Activated CD4-positive, alpha-beta T cell treated with anti-CD3 and anti-CD28 coated beads for 36 hours (primary cell): ENCODE measurements around the gene UNC79. TPM values are rescaled to one million over a fixed set of nuclear protein-coding genes. Genes with fewer than 3 reads are reported as not detected.

Source experiments
- ATAC-seq: fragments of 200-7000 bp; cut with Tn5 transposase; one replicate; pipeline ENCODE4 v1.10.0; 2021; ENCODE audit warnings: mild to moderate bottlenecking, moderate library complexity
- CTCF ChIA-PET: fragments of 350-600 bp; sonication (Branson Sonifier 250); formaldehyde crosslinking; loops from one replicate; lab custom pipeline; 2021; ENCODE audit warnings: antibody characterized with exemption; lab: Charles Lee
- POLR2A ChIA-PET: fragments of 350-600 bp; sonication (Branson Sonifier 250); formaldehyde crosslinking; loops from one replicate; lab custom pipeline; 2021; ENCODE audit warnings: antibody characterized with exemption, inconsistent platforms; lab: Charles Lee
- DNase-seq: peaks from one replicate; pipeline ENCODE4 v3.0.0-alpha.2; 2020
- H3K27ac Mint-ChIP-seq: one replicate; pipeline ENCODE4 v1.8.0; 2021; ENCODE audit warnings: mixed read lengths
- H3K27me3 Mint-ChIP-seq: one replicate; pipeline ENCODE4 v1.8.0; 2021; ENCODE audit warnings: mixed read lengths
- H3K36me3 Mint-ChIP-seq: one replicate; pipeline ENCODE4 v1.8.0; 2021; ENCODE audit warnings: low read depth, mixed read lengths
- H3K4me1 Mint-ChIP-seq: one replicate; pipeline ENCODE4 v1.8.0; 2021; ENCODE audit warnings: mixed read lengths
- H3K4me3 Mint-ChIP-seq: one replicate; pipeline ENCODE4 v1.8.0; 2021; ENCODE audit warnings: mild to moderate bottlenecking, moderate library complexity, mixed read lengths
- H3K9me3 Mint-ChIP-seq: one replicate; pipeline ENCODE4 v1.8.0; 2021; ENCODE audit warnings: low read depth, mixed read lengths
- intact Hi-C, 2 experiments: fragments of 100-400 bp; cut with DNase I in 1 of 2; cut with micrococcal nuclease in 1 of 2; formaldehyde crosslinking; loops; one replicate each; pipeline versions ENCODE4 v1.14.2 to v1.15.1; 2022 to 2024; cut with DNase I, micrococcal nuclease
- total RNA-seq, 2 experiments: library from RNA; stranded (reverse); gene quantifications; one replicate each; pipeline ENCODE4 v1.2.3, GENCODE V29; 2021

Gene UNC79
- total RNA-seq, 2 experiments from 2014 or later: 0.02 TPM; not detected in 1

DNA sequence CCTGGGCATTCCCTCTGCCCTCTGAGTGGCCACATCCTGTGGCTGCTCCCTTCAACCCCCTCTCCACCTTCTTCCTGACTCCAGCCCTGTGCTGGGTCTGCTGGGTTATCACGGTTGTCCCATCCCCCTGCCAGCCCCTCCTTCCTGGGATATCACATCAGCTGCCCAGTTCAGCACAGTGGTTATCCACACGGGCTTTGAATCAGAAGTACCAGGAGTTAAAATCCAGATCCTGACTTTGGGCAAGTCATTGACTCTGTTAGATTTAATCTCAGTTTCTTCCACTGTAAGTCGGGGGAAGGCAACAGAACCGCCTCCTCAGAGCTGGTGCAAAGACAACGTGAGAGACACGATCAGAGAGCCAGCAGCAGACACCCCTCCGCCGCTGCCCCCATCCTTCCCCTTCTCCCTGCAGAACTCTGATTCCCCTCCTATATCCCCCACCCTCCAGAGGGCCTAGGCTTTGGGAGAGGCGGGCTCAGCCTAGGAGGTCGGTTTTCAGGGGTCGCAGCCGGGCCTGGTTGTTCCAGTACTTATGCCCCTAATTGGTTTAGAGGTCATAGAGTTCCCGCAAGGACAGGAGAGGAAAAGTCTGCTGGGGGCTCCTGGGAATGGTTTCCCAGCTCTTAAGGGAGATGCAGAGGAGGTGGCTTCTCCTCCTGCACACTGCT is 315.0 kb downstream of the UNC79 start:
- ChIA-PET CTCF (no interaction called here), POLR2A (no interaction called here)
- no peak overlapping the region for H3K27ac Mint-ChIP-seq
- intact Hi-C loops: no loop called here
- H3K9me3 Mint-ChIP-seq: no peaks in the 10 kb centered on the region
- H3K4me1 Mint-ChIP-seq: no peaks in the 10 kb centered on the region
- no peaks in the 10 kb centered on the region for H3K27me3 Mint-ChIP-seq
- DNase-seq (no peak), ATAC-seq (no peak)
- no peaks in the 10 kb centered on the region for H3K36me3 Mint-ChIP-seq
- no peak overlapping the region for H3K4me3 Mint-ChIP-seq

DNA sequence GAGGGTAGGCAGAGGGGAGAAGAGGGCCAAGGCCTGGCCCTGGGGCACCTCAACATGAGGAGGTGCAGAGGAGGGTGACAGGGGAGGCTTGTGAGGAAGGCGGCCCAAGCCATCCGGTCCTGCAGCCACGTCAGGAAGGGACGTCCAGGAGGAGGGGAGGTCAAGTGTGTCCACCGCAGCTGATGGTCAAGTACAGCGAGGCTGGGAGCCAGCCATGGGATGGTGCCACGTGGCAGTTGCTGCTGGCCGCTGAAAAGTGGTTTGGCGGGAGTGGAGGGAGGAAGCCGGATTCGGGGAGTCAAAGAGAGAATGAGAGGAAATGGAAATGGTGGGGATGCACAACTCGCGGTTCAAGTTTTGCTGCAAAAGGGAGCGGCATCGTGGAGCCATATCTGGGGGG is 316.4 kb downstream of the UNC79 start:
- H3K4me3 Mint-ChIP-seq: no peak overlapping the region
- H3K36me3 Mint-ChIP-seq: no peaks in the 10 kb centered on the region
- POLR2A ChIA-PET: no interaction called here
- intact Hi-C loops: no loop called here
- CTCF ChIA-PET: no interaction called here
- H3K27me3 Mint-ChIP-seq: no peaks in the 10 kb centered on the region
- no peaks in the 10 kb centered on the region for H3K9me3 Mint-ChIP-seq
- no peak overlapping the region for H3K27ac Mint-ChIP-seq
- no peaks in the 10 kb centered on the region for H3K4me1 Mint-ChIP-seq
- ATAC-seq: no peak
- no peak for DNase-seq

DNA sequence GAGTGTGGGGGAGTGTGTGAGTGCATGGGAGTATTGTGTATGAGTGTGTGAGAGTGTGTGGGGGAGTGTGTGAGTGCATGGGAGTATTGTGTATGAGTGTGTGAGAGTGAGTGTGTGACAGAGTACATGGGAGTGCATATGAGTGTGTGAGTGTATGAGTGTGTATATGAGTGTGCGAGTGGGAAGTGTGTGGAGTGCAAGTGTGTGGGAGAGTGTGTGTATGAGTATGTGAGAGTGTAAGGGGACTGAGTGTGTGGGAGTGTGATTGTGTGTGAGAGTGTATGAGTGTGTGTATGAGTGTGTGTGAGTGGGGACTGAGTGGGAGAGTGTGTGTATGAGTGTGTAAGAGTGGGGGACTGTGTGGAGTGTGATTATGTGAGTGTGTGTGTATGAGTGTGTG is 316.8 kb downstream of the UNC79 start:
- no peak for ATAC-seq
- CTCF ChIA-PET: no interaction called here

DNA sequence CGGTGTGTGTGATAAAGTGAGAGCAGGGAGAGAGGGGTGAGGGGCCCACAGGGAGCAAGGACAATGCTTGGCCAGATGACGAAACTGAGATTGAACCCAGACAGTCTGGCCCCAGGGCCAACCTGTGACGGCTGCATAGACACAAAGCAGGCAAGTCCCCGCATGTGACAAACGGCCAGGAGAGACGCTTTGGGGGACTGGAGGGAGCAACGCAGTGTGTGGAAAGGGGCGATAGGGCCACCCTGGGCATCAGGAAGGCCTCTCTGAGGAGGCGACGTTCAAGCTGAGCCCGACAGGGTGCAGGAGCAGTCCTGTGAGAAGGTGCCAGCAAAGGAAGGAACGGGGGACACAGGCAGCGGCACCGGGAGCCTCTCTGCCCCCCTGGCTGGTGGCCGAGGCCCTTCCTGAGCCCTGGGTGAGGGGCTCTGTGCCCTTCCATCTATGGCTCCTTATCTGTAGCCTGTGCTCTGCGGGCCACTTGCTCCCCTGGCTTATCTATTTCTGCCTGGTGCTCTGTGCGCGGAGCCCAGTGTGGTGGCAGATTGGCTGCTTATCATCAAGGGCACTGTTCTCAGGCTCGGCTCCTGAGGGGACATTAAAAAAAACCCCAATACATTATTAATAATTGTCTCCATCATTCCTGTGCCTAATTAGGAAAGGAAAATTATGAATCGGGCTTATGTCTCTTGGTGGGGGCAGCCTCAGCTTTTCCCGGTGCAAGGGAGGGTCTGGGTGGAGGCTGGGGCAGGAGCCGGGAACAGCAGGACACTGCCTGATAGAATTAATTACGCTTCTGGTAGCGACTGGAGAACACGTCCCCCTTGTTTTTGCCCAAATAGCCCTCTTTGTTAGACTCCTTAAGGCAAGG is 317.7 kb downstream of the UNC79 start:
- Mint-ChIP-seq H3K27me3 (no peaks in the 10 kb centered on the region), H3K4me3 (no peak overlapping the region), H3K4me1 (no peaks in the 10 kb centered on the region), H3K9me3 (no peaks in the 10 kb centered on the region), H3K27ac (no peak overlapping the region), H3K36me3 (no peaks in the 10 kb centered on the region)
- CTCF ChIA-PET: no interaction called here
- intact Hi-C loops: no loop called here
- POLR2A ChIA-PET: no interaction called here
- no peak for ATAC-seq
- no peak for DNase-seq

More for the DNA sequence above, 316.8 kb downstream of the UNC79 start:
- POLR2A ChIA-PET: no interaction called here
- intact Hi-C loops: no loop called here
- DNase-seq: no peak
- H3K27ac Mint-ChIP-seq: no peak overlapping the region
- H3K4me1 Mint-ChIP-seq: no peaks in the 10 kb centered on the region
- H3K4me3 Mint-ChIP-seq: no peak overlapping the region
- H3K36me3 Mint-ChIP-seq: no peaks in the 10 kb centered on the region
- H3K27me3 Mint-ChIP-seq: no peaks in the 10 kb centered on the region
- H3K9me3 Mint-ChIP-seq: no peaks in the 10 kb centered on the region

DNA sequence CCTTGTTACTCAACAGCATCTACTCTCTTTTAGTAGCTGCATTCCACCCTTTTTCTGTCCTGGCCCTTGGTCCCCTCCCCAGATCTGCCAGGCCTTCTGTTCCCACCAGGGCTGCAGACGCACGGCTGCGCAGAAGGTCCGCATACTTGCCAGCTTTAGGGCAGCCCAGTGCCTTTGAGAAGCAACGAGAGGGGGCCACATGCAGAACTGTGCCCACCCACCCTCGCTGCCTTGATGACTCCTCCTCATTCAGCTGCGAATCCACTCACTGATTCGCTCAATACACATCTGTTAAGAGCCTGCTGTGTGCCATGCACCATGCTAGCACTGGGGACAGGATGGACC is 318.3 kb downstream of the UNC79 start:
- ATAC-seq (no peak), DNase-seq (no peak)
- Mint-ChIP-seq H3K9me3 (no peaks in the 10 kb centered on the region), H3K4me3 (no peak overlapping the region), H3K27ac (no peak overlapping the region), H3K36me3 (no peaks in the 10 kb centered on the region), H3K4me1 (no peaks in the 10 kb centered on the region), H3K27me3 (no peaks in the 10 kb centered on the region)
- intact Hi-C loops: no loop called here
- CTCF ChIA-PET: interaction anchor here (0.6 kb wide), 1 partner anchor 797 kb away, joined by 3 read pairs; no protein-coding TSS in a partner anchor
- POLR2A ChIA-PET: no interaction called here

DNA sequence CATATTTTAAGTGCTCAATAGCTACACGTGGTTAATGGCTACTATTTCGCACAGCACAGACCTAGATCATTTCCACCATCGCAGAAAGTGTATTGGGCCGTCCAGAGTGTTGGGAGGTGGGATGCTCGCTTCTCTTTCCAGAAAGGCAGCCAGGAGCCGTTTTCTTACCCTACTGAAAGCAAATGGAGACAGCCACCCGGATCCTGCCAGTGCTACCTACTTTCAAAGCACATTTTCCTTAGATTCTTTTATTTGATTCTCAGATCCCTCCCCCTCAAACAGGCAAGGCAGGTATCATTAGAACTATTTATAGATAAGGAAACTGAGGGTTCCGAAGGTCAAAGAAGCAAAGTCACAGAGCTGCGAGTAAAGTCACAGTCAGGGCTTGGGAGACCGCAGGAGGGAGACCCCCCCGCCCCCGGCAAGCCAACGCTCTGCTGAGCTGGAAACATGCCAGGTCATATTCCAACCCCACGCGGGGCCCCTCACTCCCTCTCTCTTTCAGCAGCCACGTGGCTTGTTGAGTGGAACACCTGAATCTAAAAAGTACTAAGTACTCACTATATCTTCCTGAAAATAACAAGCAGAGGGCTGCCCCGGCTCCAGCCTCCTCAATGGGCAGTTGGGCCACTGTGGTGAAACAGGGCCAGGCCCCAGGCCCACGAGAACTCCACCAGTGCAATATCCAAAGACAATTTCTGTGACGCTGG is 321.4 kb downstream of the UNC79 start:
- CTCF ChIA-PET: no interaction called here
- POLR2A ChIA-PET: interaction anchor here (0.6 kb wide), 1 partner anchor 266 kb away, joined by 7 read pairs; no protein-coding TSS in a partner anchor
- no peak for DNase-seq
- no peaks in the 10 kb centered on the region for H3K27me3 Mint-ChIP-seq
- no peaks in the 10 kb centered on the region for H3K36me3 Mint-ChIP-seq
- intact Hi-C loops: no loop called here
- no peak overlapping the region for H3K4me3 Mint-ChIP-seq
- no peaks in the 10 kb centered on the region for H3K4me1 Mint-ChIP-seq
- H3K9me3 Mint-ChIP-seq: no peaks in the 10 kb centered on the region
- ATAC-seq: no peak
- no peak overlapping the region for H3K27ac Mint-ChIP-seq

DNA sequence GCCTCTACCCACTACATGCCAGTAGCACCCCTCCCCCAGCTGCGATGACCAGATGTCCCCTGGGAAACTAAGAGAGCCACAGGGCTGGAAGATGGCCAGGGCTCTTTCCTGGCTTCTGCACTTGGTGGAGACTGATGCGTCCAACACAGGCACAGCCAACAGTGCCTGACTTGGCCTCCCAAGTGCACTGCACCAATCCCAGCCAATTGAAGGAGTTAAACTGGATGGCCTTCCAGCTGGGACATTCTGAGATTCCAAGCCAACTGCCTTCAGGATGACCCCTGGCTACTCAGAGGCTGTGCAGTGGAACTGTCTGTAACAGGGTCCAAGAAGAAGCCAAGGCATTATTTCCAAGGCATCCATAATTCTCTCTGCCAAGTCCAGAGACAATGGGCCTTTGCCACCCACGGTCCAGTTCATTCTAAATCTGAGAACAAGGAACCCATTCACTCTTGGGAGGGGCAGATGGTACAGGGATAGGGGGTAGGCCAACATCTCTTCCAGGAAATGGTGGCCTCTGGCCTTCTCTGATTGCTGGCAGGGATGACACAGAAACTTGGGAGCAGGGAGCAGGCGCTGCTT is 322.3 kb downstream of the UNC79 start:
- H3K9me3 Mint-ChIP-seq: no peaks in the 10 kb centered on the region
- CTCF ChIA-PET: interaction anchor here (0.6 kb wide), 1 partner anchor 871 kb away, joined by 3 read pairs; no protein-coding TSS in a partner anchor
- H3K27me3 Mint-ChIP-seq: peaks cover 2% of the 10 kb centered on the region
- POLR2A ChIA-PET: no interaction called here
- ATAC-seq (no peak), DNase-seq (no peak)
- intact Hi-C loops: no loop called here
- no peaks in the 10 kb centered on the region for H3K36me3 Mint-ChIP-seq
- H3K4me3 Mint-ChIP-seq: no peak overlapping the region
- H3K27ac Mint-ChIP-seq: no peak overlapping the region
- H3K4me1 Mint-ChIP-seq: no peaks in the 10 kb centered on the region

DNA sequence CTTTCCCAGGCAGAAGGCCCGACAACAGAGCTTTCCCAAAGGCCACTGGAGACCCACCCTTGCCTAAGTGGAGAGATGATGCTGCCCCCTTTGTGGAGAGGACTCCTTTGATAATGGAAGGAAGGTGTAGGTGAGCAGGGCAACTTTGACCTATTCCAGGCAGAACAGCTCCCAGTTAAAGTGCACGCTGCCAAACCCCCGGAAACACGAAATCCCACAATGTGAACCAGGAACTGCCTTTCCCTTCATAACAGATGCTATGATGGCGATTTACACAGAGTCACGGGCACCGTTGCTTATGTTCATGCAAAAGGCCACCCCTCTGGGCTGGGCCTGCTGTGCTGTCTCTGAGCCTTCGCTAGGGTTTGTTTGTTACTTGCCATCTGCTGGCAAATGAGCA is 322.9 kb downstream of the UNC79 start:
- ChIA-PET CTCF (interaction anchor here (0.6 kb wide), 1 partner anchor 871 kb away, joined by 3 read pairs; no protein-coding TSS in a partner anchor), POLR2A (no interaction called here)
- Mint-ChIP-seq H3K9me3 (no peaks in the 10 kb centered on the region), H3K36me3 (no peaks in the 10 kb centered on the region), H3K4me1 (no peaks in the 10 kb centered on the region), H3K27me3 (peaks cover 2% of the 10 kb centered on the region), H3K27ac (no peak overlapping the region), H3K4me3 (no peak overlapping the region)
- no peak for ATAC-seq
- intact Hi-C loops: no loop called here
- no peak for DNase-seq

DNA sequence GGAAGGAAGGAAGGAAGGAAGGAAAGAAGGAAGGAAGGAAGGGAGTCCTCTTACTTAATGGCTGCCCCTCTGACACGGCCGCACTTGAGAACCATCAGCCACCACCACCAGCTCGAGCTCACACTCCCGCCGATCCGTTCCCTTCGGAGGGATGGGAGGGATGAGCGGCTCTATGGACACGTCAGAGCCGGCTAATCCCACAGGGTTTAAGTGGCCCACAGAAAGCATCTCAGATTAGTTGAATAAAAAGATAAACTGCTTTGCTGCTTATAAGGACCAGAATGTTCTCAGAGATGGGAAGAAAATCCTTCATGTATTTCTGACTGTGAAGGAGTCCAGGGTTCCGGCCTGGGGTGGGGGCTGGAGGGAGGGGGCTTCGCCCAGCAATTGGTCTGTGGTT is 326.5 kb downstream of the UNC79 start:
- Mint-ChIP-seq H3K27me3 (peaks cover 7% of the 10 kb centered on the region), H3K9me3 (no peaks in the 10 kb centered on the region), H3K4me3 (no peak overlapping the region), H3K4me1 (no peaks in the 10 kb centered on the region), H3K36me3 (no peaks in the 10 kb centered on the region), H3K27ac (no peak overlapping the region)
- CTCF ChIA-PET: no interaction called here
- POLR2A ChIA-PET: no interaction called here
- no peak for DNase-seq
- no peak for ATAC-seq
- intact Hi-C loops: no loop called here
